NOMO-1 treated with dmso at 0.1 percent for 144 hours (cell line): Measurements from ENCODE around the gene NINJ1.

Source experiments
- DNase-seq: peaks from one replicate; lab custom pipeline; 2025; ENCODE audit not compliant: unreplicated experiment; lab: John Stamatoyannopoulos, UW

Gene NINJ1, protein sequence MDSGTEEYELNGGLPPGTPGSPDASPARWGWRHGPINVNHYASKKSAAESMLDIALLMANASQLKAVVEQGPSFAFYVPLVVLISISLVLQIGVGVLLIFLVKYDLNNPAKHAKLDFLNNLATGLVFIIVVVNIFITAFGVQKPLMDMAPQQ

DNA sequence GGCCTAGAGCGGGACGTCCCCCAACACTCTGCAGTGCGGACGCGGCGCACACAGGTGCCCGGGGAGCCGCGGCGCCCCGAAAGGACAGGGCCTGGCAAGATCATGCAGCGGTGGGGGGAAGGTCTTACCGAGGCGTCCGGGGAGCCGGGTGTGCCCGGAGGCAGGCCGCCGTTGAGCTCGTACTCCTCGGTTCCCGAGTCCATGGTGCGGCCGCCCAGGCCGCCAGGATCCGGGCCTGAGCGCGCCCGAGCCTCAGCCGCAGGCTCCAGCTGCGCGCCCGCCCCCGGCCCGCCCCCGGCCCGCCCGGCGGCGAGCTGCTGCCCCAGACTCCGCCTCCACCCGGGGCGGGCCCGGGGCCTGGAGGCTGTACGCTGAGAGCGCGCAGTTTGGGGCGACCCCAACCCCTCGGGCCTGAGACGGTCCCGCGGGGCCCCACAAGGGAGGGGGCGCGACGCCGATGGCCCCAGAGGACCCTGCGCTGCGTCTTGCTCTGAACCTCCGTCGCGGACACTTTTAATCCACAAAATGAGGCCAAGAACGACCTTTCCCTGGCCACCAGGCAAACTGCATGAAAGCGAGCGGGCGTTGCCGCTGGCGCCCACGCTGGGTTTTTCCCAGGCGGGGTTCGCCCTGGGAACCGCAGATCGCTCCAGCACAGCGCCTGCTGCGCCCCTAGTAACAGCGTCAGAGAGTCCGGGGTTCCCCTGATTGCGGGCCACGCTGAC, at the start of gene NINJ1:
TSS of gene NINJ1 (minus strand) at position 237 of the 725 bp plus-strand sequence. CDS start at position 203, 34 bp downstream.
- DNase-seq = peak; percentile 31

- DNase-seq = no peak
Observed at GRCh38 chr9:93183131-93183662, 49.1 kb upstream of the NINJ1 start.

DNA sequence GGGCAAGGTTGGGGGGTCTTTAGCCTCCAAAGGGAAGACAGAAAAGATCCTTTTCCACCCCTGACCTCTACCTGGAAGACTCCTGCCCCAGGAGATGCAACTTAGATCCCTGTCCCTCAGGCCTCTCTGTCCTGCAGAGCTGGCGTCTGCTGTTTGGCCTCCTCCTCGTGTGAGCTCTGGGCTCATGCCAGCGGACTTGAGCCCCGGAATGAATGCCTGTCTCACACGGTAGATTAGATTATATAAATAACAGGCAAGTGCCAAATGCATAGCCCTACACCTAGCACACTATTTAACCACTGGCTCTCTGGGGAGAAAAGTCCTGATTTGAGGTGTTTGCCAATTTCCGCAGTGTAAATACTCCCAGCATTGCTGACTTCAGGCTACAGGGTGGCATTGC, 48.5 kb upstream of the NINJ1 start:
- DNase-seq = no peak

DNA sequence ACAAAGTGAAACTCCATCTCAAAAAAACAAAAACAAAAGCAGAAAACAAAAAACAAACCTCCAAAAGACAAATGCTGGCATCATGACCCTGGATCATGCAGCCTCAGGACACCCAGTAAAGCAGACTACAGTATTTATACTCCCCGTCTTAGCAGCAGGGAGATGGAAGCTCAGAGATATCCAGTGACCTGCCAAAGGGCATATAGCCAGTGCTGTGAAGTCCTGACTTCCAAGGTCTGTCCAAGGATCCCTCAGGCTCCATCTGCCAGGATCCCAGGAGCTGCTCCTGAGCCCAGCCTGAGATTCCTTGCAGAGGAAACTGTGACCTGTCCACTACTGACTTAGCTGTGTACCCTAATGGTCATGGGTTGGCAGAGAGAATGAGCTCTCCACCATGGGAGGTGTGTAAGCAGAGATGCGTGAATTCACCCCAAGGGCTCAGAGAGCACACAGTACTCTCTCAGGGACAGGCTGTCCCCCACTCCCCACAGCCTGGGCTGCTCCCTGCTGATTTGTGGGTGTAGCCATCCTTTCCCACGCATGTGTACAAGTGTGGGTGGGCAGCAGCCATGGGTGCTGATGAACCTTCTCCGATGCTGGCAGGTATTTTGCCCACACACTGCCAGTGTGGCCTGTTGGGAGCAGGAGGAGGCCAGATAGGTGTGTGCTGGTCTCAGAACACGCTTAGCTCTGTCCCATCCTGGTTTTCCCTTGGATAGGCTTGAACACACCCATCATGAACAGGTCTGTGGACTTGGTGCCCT, 47.8 kb upstream of the NINJ1 start:
- no peak for DNase-seq

DNA sequence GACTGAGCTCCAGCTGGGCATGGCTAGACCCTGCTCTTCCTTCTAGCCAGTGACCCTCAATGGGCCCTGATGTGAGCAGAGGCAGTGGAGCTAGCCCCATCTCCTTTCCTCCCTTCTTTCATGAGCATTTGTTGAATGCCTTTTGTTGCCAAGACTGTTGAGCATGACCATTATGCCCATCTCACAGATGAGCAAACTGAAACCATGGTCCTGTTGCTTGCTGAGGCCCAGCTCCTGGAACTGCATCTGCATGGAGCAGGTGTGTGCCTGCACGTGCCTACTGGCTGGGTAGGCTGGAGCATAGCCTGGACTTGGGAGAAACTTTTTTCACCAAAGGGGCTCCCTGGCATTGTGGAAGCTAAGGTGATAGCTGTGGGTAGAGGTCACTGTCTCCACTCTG, 46.9 kb upstream of the NINJ1 start:
- DNase-seq = no peak

DNA sequence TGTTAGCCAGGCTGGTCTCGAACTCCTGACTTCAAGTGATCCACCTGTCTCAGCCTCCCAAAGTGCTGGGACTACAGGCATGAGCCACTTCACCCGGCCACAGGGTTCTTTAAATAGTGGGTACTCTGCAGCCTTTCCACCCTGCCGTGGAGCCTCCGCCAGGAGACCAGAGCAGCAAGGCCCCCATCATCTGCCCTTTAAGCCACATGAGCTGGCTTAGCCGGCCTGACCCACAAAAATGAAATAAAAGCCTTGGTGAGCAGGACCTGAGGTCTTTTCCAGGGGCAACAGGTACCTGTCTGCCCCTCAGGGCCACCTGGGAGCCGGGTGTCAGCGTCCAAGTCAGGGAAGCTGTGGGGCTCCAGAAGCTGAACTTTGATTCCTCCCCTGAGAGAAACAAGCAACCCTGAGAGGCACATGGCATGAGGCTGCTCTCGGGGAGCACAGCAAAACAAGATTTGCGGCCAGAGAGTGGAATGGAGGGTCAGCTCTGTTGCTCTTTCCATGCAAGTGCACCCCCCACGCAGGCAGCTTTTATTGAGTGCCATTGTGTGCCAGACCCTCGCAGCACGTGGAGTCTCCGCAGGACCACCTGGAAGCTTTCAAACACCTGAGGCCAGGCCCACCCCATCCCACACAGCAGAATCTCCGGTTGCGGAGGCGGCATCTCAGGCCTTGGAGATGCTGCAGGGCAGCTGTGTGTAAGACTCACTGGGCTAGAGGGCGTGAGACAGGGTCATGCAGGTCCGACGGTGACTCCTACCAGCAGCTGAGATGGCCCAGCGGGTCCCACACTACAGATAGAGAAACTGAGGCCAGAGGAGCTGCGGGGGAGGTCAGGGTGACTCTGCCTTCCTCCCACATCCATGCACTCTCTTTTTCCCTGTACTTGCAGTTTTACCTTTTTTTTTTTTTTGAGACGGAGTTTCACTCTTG, 45.1 kb upstream of the NINJ1 start:
- DNase-seq = no peak

- no peak for DNase-seq
Observed at GRCh38 chr9:93177676-93178075, 43.6 kb upstream of the NINJ1 start.

- no peak for DNase-seq
Observed at GRCh38 chr9:93174976-93175375, 40.9 kb upstream of the NINJ1 start.

- DNase-seq = peak; percentile 10
Observed at GRCh38 chr9:93173365-93174051, 39.5 kb upstream of the NINJ1 start.

GRCh38 chr9:93172666-93173364, 38.8 kb upstream of the NINJ1 start:
- no peak for DNase-seq

- DNase-seq = no peak
Observed at GRCh38 chr9:93171261-93171990, 37.4 kb upstream of the NINJ1 start.

DNA sequence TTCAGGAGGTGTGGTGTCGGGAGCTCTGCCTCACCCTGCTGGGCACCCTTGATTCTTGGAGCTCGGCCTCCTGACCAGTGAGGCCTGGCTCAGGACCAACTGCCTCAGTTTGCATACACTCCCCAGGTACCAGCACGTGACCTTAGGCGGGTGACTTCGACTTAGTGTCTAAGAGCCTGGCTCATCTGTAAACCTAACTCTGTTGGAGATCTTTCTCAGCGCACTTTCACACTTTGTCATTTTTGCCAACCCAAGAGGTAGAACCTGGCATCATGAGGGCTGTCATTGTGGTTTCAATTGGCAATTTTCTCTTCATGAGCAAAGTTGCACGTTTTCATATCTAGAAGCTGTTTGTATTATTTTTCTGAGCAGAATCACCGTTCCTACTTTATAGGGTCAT, 36.5 kb upstream of the NINJ1 start:
- DNase-seq = no peak

- no peak for DNase-seq
Observed at GRCh38 chr9:93169444-93169843, 35.4 kb upstream of the NINJ1 start.

DNA sequence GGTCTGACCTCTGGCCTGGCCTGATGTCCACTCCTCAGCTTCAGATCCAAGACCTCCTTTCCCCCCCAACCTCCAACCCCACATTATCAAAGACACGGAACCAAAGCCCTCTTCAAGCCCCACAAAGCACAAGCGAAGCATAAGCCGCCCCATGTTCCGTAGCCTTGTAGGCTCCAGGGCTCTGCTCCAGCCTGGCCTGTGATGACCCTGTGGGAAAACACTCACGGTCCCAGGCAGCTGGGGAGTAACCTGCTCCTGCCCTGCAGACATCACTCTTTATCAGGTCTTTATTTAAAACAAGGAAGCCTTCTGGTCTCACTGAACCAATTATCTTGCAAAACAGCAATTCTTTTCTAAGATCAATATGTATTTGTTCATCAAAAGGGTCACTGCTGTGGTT, 34.5 kb upstream of the NINJ1 start:
- no peak for DNase-seq

- DNase-seq = no peak
Observed at GRCh38 chr9:93167838-93168237, 33.8 kb upstream of the NINJ1 start.

DNA sequence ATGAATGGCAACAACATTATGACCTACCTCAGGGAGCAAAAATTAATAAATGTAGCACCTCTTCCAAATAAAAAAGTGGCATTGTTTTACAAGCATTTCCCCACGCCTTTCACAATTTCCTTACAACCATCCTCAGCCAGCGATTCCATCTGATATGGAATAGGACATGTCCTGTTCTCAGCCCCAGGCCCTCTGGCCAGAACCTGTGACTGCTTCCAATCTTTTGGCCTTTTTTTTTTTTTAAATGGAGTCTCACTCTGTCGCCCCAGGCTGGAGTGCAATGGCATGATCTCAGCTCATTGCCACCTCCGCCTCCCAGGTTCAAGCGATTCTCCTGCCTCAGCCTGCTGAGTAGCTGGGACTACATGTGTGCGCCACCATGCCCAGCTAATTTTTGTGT, 33.1 kb upstream of the NINJ1 start:
- no peak for DNase-seq

GRCh38 chr9:93166699-93167098, 32.6 kb upstream of the NINJ1 start:
- DNase-seq = no peak

DNA sequence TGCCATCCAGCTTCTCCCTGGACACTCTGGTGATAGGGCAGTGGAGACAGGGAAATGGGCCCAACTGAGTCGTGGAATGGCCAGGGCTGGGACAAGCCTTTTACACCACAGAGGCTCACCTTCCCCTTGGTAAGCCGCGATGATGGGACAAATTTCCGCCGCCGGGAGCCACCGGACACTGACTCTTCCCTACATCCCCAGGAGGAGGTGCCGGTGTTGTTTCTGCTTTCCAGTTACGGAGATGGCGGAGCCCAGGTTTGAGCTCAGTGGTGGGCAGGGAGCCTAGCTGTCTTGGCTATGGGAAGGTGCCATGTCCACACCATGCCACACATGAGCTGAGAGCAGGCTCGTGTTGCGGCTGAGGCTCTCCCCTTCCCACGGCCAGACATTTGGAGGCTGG, 30.0 kb upstream of the NINJ1 start:
- no peak for DNase-seq
